Parathyroid adenoma (tissue), 2 donors: Measurements from ENCODE around the gene IGFN1.

Experiments used
- H2AFZ ChIP-seq: fragments of 300-600 bp; sonication (generic); one replicate; pipeline ENCODE4 v1.7.0; 2017; ENCODE audit warnings: antibody characterized with exemption, mild to moderate bottlenecking
- H3K27ac ChIP-seq: fragments of 300-600 bp; sonication (generic); one replicate; pipeline ENCODE4 v1.7.0; 2017
- H3K27me3 ChIP-seq: fragments of 300-600 bp; sonication (generic); one replicate; pipeline ENCODE4 v1.7.0; 2017; ENCODE audit warnings: low read length; ENCODE audit not compliant: control insufficient read depth, insufficient read depth
- H3K36me3 ChIP-seq: fragments of 300-600 bp; sonication (generic); one replicate; pipeline ENCODE4 v1.7.0; 2017; ENCODE audit warnings: low read length; ENCODE audit not compliant: control insufficient read depth, insufficient read depth
- H3K4me1 ChIP-seq: fragments of 300-600 bp; sonication (generic); one replicate; pipeline ENCODE4 v1.7.0; 2017; ENCODE audit warnings: control low read depth
- H3K4me2 ChIP-seq: fragments of 300-600 bp; sonication (generic); one replicate; pipeline ENCODE4 v1.7.0; 2017; ENCODE audit warnings: low read length
- H3K4me3 ChIP-seq: fragments of 300-600 bp; sonication (generic); one replicate; pipeline ENCODE4 v1.7.0; 2017; ENCODE audit warnings: low read depth, low read length
- H3K79me2 ChIP-seq: fragments of 300-600 bp; sonication (generic); one replicate; pipeline ENCODE4 v1.7.0; 2017; ENCODE audit warnings: control low read depth
- H3K9ac ChIP-seq: fragments of 300-600 bp; sonication (generic); one replicate; pipeline ENCODE4 v1.7.0; 2017; ENCODE audit warnings: mild to moderate bottlenecking
- H3K9me3 ChIP-seq: fragments of 300-600 bp; sonication (generic); one replicate; pipeline ENCODE4 v1.7.0; 2017; ENCODE audit warnings: low read length; ENCODE audit not compliant: control insufficient read depth
- CTCF ChIP-seq: fragments of 300-600 bp; sonication (generic); IDR thresholded peaks from one replicate; pipeline ENCODE4 v1.7.0; 2017; ENCODE audit warnings: antibody characterized with exemption, mild to moderate bottlenecking
- donor health status: primary hyperparathyroidism.

The IGFN1 gene

DNA sequence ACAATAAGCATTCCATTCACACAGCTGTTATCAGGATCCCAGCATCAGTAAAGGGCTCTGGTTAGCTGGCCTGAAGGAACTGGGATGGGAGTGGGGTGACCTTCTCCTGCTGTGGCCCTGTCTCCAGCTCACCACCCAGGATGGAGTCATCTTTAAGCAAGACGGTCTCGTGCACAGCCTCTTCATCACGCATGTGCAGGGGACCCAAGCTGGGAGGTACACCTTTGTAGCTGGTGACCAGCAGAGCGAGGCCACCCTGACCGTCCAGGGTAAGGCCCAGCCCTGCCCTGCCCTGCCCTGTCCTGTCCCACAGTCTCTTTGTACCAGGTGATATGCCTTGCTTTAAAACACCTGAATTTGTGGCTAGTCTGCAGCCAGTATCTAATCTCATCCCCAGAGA is 24.3 kb downstream of the IGFN1 start:
- TF ChIP-seq CTCF, result no peak
- Histone ChIP-seq H3K79me2 (no peaks in the 10 kb centered on the region), H3K9ac (no peak overlapping the region), H3K4me3 (no peak overlapping the region), H2AFZ (no peak overlapping the region), H3K9me3 (no peaks in the 10 kb centered on the region), H3K4me2 (no peak overlapping the region), H3K27ac (no peak overlapping the region), H3K36me3 (no peaks in the 10 kb centered on the region), H3K4me1 (no peaks in the 10 kb centered on the region), H3K27me3 (no peaks in the 10 kb centered on the region)

- Histone ChIP-seq H3K36me3 (no peaks in the 10 kb centered on the region), H3K4me3 (no peak overlapping the region), H3K27ac (no peak overlapping the region), H3K27me3 (no peaks in the 10 kb centered on the region), H2AFZ (no peak overlapping the region), H3K4me2 (no peak overlapping the region), H3K4me1 (no peaks in the 10 kb centered on the region), H3K79me2 (no peaks in the 10 kb centered on the region), H3K9me3 (no peaks in the 10 kb centered on the region), H3K9ac (no peak overlapping the region)
- TF ChIP-seq CTCF, result no peak
Measured at GRCh38 chr1:201215531-201216357, 25.1 kb downstream of the IGFN1 start.

DNA sequence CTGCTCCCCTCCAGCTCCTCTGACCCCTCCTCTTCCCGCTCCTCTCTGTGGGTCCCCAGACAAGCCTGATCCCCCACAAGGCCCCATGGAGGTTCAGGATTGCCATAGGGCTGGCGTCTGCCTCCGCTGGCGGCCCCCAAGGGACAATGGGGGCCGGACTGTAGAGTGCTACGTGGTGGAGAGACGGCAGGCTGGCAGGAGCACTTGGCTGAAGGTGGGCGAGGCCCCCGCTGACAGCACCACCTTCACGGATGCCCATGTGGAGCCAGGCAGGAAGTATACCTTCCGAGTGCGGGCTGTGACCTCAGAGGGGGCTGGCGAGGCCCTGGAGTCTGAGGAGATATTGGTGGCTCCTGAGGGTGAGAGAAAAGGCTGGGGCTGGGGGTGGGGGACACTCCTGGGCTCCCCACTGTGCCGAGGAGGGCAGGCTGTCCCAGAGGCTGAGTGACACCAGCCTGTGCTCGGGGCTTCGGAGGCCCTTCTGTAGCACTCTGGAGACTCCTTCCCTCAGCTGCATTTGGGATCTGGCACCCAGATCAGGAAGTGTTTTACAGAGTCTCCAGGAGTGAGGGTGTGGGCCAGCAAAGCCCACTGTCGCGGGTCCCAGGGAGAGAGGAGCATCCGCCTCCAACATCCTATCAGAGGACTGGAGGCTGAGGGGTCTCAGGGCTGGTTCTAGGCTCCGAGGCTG is 25.9 kb downstream of the IGFN1 start:
- Histone ChIP-seq H3K36me3 (no peaks in the 10 kb centered on the region), H3K9me3 (no peaks in the 10 kb centered on the region), H2AFZ (no peak overlapping the region), H3K4me1 (no peaks in the 10 kb centered on the region), H3K27me3 (no peaks in the 10 kb centered on the region), H3K79me2 (no peaks in the 10 kb centered on the region), H3K4me2 (no peak overlapping the region), H3K4me3 (no peak overlapping the region), H3K27ac (no peak overlapping the region), H3K9ac (no peak overlapping the region)
- TF ChIP-seq CTCF, result no peak

GRCh38 chr1:201217146-201217545 is 26.5 kb downstream of the IGFN1 start:
- H3K36me3 ChIP-seq, result no peaks in the 10 kb centered on the region
- no peak overlapping the region for H3K27ac ChIP-seq
- no peak for TF ChIP-seq CTCF
- no peaks in the 10 kb centered on the region for H3K4me1 ChIP-seq
- no peak overlapping the region for H2AFZ ChIP-seq
- no peaks in the 10 kb centered on the region for H3K27me3 ChIP-seq
- no peak overlapping the region for H3K4me2 ChIP-seq
- no peak overlapping the region for H3K4me3 ChIP-seq
- no peak overlapping the region for H3K9ac ChIP-seq
- no peaks in the 10 kb centered on the region for H3K9me3 ChIP-seq
- H3K79me2 ChIP-seq, result no peaks in the 10 kb centered on the region
